Fibroblast of mammary gland (primary cell): ENCODE data around the gene MBD6.
"Not testable (repeated sequence)": the region's sequence is repeated elsewhere in the genome, so short reads cannot be mapped to it uniquely, and the experiment has no call there.

Experiments used
- DNase-seq: peaks from one replicate; pipeline ENCODE4 v3.0.0-alpha.2; 2010; ENCODE audit warnings: low read depth
- H3K4me3 ChIP-seq: 2 replicates; pipeline ENCODE4 v1.5.1; 2011; ENCODE audit warnings: low read depth, mild to moderate bottlenecking, low read length, moderate library complexity; ENCODE audit not compliant: control insufficient read depth
- TF ChIP-seq, protein P1 (sequence below): conservative IDR thresholded peaks from 2 replicates; pipeline ENCODE4 v1.5.1; 2011; ENCODE audit warnings: low read depth, low read length, inconsistent platforms; ENCODE audit not compliant: control insufficient read depth, insufficient read depth

Gene MBD6

GRCh38 chr12:57564178-57564740 lies 41.6 kb downstream of the MBD6 start:
- H3K4me3 ChIP-seq, result no peak overlapping the region
- no peak for DNase-seq
- TF ChIP-seq, protein P1, sequence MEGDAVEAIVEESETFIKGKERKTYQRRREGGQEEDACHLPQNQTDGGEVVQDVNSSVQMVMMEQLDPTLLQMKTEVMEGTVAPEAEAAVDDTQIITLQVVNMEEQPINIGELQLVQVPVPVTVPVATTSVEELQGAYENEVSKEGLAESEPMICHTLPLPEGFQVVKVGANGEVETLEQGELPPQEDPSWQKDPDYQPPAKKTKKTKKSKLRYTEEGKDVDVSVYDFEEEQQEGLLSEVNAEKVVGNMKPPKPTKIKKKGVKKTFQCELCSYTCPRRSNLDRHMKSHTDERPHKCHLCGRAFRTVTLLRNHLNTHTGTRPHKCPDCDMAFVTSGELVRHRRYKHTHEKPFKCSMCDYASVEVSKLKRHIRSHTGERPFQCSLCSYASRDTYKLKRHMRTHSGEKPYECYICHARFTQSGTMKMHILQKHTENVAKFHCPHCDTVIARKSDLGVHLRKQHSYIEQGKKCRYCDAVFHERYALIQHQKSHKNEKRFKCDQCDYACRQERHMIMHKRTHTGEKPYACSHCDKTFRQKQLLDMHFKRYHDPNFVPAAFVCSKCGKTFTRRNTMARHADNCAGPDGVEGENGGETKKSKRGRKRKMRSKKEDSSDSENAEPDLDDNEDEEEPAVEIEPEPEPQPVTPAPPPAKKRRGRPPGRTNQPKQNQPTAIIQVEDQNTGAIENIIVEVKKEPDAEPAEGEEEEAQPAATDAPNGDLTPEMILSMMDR, result no peak

DNA sequence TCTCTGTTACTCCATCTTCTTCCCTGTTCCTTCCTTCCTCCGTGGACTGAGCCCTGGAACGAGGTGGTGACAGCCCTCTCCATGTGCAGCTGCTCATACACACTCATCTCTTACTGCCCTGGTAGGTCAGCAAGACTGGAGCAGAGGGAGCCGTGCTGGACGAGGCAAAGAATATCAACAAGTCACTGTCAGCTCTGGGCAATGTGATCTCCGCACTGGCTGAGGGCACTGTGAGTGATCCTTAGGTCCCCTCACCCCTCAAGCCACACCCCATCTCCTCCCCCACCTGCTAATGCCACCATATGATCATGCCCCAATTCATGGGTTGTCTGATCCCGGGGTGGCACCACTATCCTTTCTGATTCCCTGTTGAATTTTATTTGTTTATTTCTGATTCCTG lies 46.2 kb downstream of the MBD6 start:
- H3K4me3 ChIP-seq, result no peak overlapping the region
- DNase-seq, result no peak
- TF ChIP-seq, protein P1, result no peak

DNA sequence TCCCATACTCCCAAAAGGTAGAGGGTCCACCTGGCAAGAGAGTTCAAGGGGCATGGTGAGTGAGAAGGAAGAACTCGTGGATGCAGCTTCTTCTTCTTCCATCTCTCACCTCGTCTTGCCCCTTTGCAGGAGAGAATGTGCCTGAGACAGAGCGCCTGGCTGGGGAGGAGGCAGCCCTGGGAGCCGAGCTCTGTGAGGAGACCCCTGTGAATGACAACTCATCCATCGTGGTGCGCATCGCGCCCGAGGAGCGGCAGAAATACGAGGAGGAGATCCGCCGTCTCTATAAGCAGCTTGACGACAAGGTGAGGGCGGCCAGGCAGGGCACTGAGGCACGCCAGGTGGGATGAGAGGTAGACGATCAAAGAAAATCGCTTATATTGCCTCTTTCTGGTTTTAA lies 47.2 kb downstream of the MBD6 start:
- no peak overlapping the region for H3K4me3 ChIP-seq
- TF ChIP-seq, protein P1, result no peak
- no peak for DNase-seq

DNA sequence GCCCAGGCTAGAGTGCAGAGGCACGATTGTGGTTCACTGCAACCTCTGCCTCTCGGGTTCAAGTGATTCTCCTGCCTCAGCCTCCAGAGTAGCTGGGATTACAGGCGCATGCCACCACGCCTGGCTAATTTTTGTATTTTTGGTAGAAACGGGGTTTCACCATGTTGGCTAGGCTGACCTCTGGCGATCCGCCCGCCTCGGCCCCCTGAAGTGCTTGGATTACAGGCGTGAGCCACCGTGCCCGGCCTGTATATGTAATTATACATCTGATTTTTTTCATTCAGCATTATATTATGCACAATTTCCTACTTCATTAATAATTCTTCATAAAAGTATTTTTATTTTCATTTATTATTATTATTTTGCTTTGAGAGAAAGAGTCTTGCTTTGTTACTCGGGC lies 47.8 kb downstream of the MBD6 start:
- DNase-seq, H3K4me3 ChIP-seq: not testable (repeated sequence)

DNA sequence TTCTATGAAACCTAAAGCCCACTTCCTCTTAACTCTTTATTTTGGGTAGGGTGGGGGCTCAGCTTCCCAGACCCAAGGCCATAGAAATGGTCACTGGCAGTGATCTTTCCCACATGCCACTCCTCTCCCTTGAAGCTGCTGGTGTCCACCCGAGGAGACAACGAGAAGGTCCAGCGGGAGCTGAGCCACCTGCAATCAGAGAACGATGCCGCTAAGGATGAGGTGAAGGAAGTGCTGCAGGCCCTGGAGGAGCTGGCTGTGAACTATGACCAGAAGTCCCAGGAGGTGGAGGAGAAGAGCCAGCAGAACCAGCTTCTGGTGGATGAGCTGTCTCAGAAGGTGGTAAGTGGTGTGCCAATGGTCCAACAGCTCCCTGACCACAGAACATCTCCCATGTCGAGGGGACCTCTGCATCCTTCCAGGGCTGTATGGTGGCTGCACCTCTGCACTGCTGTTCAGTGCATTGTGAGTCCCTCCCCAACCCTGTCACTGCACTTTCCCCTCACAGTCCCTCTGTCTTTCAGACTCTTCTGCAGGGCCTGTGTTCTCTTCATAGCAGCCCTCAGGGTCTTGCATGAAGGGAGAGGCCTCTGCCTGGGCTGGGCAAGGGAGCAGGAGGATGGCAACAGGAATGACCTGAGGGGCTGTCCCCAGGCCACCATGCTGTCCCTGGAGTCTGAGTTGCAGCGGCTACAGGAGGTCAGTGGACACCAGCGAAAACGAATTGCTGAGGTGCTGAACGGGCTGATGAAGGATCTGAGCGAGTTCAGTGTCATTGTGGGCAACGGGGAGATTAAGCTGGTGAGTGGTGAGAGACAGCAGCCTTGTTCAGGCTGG lies 49.5 kb downstream of the MBD6 start:
- no peak for DNase-seq
- TF ChIP-seq, protein P1, result no peak
- H3K4me3 ChIP-seq, result no peak overlapping the region

DNA sequence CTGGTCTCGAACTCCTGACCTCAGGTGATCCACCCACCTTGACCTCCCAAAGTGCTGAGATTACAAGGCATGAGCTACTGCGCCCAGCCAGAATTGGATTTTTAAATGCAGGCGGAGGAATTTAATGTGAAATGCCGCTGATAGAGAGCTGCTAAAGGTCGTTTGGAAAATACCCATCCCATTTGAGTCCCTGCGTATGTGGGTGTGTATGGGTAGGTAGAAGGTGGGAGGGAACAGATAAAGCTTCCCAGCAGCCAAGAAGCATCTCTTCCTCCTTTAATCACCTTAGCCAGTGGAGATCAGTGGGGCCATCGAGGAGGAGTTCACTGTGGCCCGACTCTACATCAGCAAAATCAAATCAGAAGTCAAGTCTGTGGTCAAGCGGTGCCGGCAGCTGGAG lies 52.2 kb downstream of the MBD6 start:
- no peak for DNase-seq
- TF ChIP-seq, protein P1, result no peak
- no peak overlapping the region for H3K4me3 ChIP-seq

GRCh38 chr12:57575771-57576612 lies 53.4 kb downstream of the MBD6 start:
- DNase-seq, result no peak
- no peak overlapping the region for H3K4me3 ChIP-seq
- TF ChIP-seq, protein P1, result no peak
